OCI-LY3 (cell line): Measurements from ENCODE around the gene SEC31B.

Experiments
- EZH2phosphoT487 ChIP-seq: fragments of 200-600 bp; shearing (Covaris generic); IDR thresholded peaks from 2 replicates; pipeline ENCODE4 v1.6.1; 2018; ENCODE audit warnings: antibody characterized with exemption, mixed run types, low read depth
- TF ChIP-seq, protein P1 (sequence below): fragments of 200-600, 300-600 bp; sonication (generic); IDR thresholded peaks from 2 replicates; pipeline ENCODE4 v1.5.1; 2014; ENCODE audit warnings: antibody characterized with exemption, low read length, low read depth

GRCh38 chr10:100524206-100524605, 4.5 kb upstream of the SEC31B start:
- TF ChIP-seq, protein P1, sequence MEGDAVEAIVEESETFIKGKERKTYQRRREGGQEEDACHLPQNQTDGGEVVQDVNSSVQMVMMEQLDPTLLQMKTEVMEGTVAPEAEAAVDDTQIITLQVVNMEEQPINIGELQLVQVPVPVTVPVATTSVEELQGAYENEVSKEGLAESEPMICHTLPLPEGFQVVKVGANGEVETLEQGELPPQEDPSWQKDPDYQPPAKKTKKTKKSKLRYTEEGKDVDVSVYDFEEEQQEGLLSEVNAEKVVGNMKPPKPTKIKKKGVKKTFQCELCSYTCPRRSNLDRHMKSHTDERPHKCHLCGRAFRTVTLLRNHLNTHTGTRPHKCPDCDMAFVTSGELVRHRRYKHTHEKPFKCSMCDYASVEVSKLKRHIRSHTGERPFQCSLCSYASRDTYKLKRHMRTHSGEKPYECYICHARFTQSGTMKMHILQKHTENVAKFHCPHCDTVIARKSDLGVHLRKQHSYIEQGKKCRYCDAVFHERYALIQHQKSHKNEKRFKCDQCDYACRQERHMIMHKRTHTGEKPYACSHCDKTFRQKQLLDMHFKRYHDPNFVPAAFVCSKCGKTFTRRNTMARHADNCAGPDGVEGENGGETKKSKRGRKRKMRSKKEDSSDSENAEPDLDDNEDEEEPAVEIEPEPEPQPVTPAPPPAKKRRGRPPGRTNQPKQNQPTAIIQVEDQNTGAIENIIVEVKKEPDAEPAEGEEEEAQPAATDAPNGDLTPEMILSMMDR: no peak
- no peak for TF ChIP-seq EZH2phosphoT487
